SK-N-SH treated with all-trans-retinoic acid at 6 μM for 48 hours (cell line): ENCODE results near the gene LINGO1.

ENCODE experiments used
- ATAC-seq: fragments of 200-7000 bp; cut with Tn5 transposase; 3 replicates; pipeline ENCODE4 v1.9.1; 2020; ENCODE audit warnings: mild to moderate bottlenecking, moderate library complexity
- ARNTL ChIP-seq: fragments of 450-650 bp; formaldehyde crosslinking; IDR thresholded peaks from 2 replicates; pipeline ENCODE4 v1.5.0; 2020; ENCODE audit warnings: low read depth, mild to moderate bottlenecking, moderate library complexity, borderline replicate concordance
- BACH2 ChIP-seq: fragments of 250-450 bp; sonication (Bioruptor Pico); IDR thresholded peaks from 2 replicates; pipeline ENCODE4 v1.9.0; 2021; ENCODE audit warnings: mild to moderate bottlenecking, borderline replicate concordance
- ESRRG ChIP-seq: fragments of 250-450 bp; sonication (Bioruptor Pico); IDR thresholded peaks from 2 replicates; pipeline ENCODE4 v1.6.1; 2021; ENCODE audit warnings: mild to moderate bottlenecking
- GLIS3 ChIP-seq: fragments of 250-450 bp; sonication (Bioruptor Pico); IDR thresholded peaks from 2 replicates; pipeline ENCODE4 v1.5.0; 2020; ENCODE audit warnings: mild to moderate bottlenecking, moderate library complexity
- ISL1 ChIP-seq: fragments of 250-450 bp; sonication (Bioruptor Pico); IDR thresholded peaks from 2 replicates; pipeline ENCODE4 v2.1.2; 2022; ENCODE audit warnings: mild to moderate bottlenecking, moderate library complexity
- OSR1 ChIP-seq: fragments of 250-450 bp; sonication (Bioruptor Pico); IDR thresholded peaks from 2 replicates; pipeline ENCODE4 v1.8.0; 2022; ENCODE audit warnings: moderate library complexity, mild to moderate bottlenecking, inconsistent platforms
- PPARA ChIP-seq: fragments of 250-450 bp; sonication (Bioruptor Pico); IDR thresholded peaks from 2 replicates; pipeline ENCODE4 v1.5.0; 2020; ENCODE audit warnings: mild to moderate bottlenecking, borderline replicate concordance
- RARB ChIP-seq: fragments of 250-450 bp; sonication (Bioruptor Pico); IDR thresholded peaks from 2 replicates; pipeline ENCODE4 v1.8.0; 2021; ENCODE audit warnings: mild to moderate bottlenecking, moderate library complexity
- SNAI2 ChIP-seq: fragments of 250-450 bp; sonication (Bioruptor Pico); IDR thresholded peaks from 2 replicates; pipeline ENCODE4 v1.5.0; 2020; ENCODE audit warnings: mild to moderate bottlenecking, moderate library complexity
- ZC3H10 ChIP-seq: fragments of 250-450 bp; sonication (Bioruptor Pico); IDR thresholded peaks from 2 replicates; pipeline ENCODE4 v1.5.1; 2021; ENCODE audit warnings: mild to moderate bottlenecking, moderate library complexity
- ZFP3 ChIP-seq: fragments of 250-450 bp; sonication (Bioruptor Pico); IDR thresholded peaks from 2 replicates; pipeline ENCODE4 v1.5.0; 2020; ENCODE audit warnings: mild to moderate bottlenecking, moderate library complexity
- ZFP30 ChIP-seq: fragments of 450-650 bp; formaldehyde crosslinking; IDR thresholded peaks from 2 replicates; pipeline ENCODE4 v1.5.0; 2022; ENCODE audit warnings: mild to moderate bottlenecking, moderate library complexity
- ZNF565 ChIP-seq: fragments of 450-650 bp; formaldehyde crosslinking; conservative IDR thresholded peaks from 2 replicates; pipeline ENCODE4 v1.5.0; 2020; ENCODE audit warnings: low read depth, mild to moderate bottlenecking, moderate library complexity
- ZNF70 ChIP-seq: fragments of 450-650 bp; formaldehyde crosslinking; IDR thresholded peaks from 2 replicates; pipeline ENCODE4 v1.5.0; 2020; ENCODE audit warnings: mild to moderate bottlenecking, moderate library complexity
- ZNF8 ChIP-seq: fragments of 450-650 bp; formaldehyde crosslinking; IDR thresholded peaks from 2 replicates; pipeline ENCODE4 v1.5.0; 2020; ENCODE audit warnings: mild to moderate bottlenecking, moderate library complexity
- TF ChIP-seq, protein P1 (sequence below): fragments of 250-450 bp; sonication (Bioruptor Pico); IDR thresholded peaks from 2 replicates; pipeline ENCODE4 v1.5.0; 2020; ENCODE audit warnings: mild to moderate bottlenecking, moderate library complexity
- TF ChIP-seq, protein P2 (sequence below): fragments of 250-450 bp; sonication (Bioruptor Pico); IDR thresholded peaks from 2 replicates; pipeline ENCODE4 v1.5.1; 2021; ENCODE audit warnings: mild to moderate bottlenecking, moderate library complexity
- TF ChIP-seq, protein P3 (sequence below): fragments of 250-450 bp; sonication (Bioruptor Pico); IDR thresholded peaks from 2 replicates; pipeline ENCODE4 v1.8.0; 2021; ENCODE audit warnings: low read depth, mild to moderate bottlenecking, moderate library complexity, borderline replicate concordance
- TF ChIP-seq, protein P4 (sequence below): fragments of 250-450 bp; sonication (Bioruptor Pico); IDR thresholded peaks from 2 replicates; pipeline ENCODE4 v1.8.0; 2020; ENCODE audit warnings: mild to moderate bottlenecking, moderate library complexity, borderline replicate concordance
- TF ChIP-seq, protein P5 (sequence below): fragments of 250-450 bp; sonication (Bioruptor Pico); IDR thresholded peaks from 2 replicates; pipeline ENCODE4 v1.5.1; 2020; ENCODE audit warnings: low read depth, mild to moderate bottlenecking, moderate library complexity

Gene LINGO1

DNA sequence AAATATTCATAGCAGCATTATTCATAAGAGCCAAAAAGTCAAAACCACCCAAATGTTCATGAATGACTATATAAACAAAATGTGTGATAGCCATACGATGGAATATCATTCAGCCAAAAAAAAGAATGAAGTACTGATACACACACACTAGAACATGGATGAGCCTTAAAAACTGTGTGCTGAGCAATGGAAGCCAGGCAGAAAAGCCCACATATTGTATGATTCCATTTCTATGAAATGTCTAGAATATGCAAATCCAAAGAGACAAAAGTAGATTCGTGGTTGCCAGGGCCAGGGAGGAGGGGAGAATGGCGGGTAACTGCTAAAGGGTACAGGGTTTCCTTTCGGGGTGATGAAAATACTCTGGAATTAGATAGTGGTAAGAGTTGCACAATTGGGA, 37.2 kb upstream of the LINGO1 start:
- TF ChIP-seq ZFP3 (CRISPR knock-in tag) (no peak), SNAI2 (CRISPR knock-in tag) (no peak), PPARA (no peak), ZNF8 (CRISPR knock-in tag) (no peak), RARB (CRISPR knock-in tag) (no peak), OSR1 (CRISPR knock-in tag) (no peak), ARNTL (no peak), GLIS3 (CRISPR knock-in tag) (no peak)
- TF ChIP-seq, protein P1, sequence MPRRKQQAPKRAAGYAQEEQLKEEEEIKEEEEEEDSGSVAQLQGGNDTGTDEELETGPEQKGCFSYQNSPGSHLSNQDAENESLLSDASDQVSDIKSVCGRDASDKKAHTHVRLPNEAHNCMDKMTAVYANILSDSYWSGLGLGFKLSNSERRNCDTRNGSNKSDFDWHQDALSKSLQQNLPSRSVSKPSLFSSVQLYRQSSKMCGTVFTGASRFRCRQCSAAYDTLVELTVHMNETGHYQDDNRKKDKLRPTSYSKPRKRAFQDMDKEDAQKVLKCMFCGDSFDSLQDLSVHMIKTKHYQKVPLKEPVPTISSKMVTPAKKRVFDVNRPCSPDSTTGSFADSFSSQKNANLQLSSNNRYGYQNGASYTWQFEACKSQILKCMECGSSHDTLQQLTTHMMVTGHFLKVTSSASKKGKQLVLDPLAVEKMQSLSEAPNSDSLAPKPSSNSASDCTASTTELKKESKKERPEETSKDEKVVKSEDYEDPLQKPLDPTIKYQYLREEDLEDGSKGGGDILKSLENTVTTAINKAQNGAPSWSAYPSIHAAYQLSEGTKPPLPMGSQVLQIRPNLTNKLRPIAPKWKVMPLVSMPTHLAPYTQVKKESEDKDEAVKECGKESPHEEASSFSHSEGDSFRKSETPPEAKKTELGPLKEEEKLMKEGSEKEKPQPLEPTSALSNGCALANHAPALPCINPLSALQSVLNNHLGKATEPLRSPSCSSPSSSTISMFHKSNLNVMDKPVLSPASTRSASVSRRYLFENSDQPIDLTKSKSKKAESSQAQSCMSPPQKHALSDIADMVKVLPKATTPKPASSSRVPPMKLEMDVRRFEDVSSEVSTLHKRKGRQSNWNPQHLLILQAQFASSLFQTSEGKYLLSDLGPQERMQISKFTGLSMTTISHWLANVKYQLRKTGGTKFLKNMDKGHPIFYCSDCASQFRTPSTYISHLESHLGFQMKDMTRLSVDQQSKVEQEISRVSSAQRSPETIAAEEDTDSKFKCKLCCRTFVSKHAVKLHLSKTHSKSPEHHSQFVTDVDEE = no peak
- TF ChIP-seq, protein P2, sequence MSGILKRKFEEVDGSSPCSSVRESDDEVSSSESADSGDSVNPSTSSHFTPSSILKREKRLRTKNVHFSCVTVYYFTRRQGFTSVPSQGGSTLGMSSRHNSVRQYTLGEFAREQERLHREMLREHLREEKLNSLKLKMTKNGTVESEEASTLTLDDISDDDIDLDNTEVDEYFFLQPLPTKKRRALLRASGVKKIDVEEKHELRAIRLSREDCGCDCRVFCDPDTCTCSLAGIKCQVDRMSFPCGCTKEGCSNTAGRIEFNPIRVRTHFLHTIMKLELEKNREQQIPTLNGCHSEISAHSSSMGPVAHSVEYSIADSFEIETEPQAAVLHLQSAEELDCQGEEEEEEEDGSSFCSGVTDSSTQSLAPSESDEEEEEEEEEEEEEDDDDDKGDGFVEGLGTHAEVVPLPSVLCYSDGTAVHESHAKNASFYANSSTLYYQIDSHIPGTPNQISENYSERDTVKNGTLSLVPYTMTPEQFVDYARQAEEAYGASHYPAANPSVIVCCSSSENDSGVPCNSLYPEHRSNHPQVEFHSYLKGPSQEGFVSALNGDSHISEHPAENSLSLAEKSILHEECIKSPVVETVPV (CRISPR knock-in tag) = no peak
- TF ChIP-seq, protein P3, sequence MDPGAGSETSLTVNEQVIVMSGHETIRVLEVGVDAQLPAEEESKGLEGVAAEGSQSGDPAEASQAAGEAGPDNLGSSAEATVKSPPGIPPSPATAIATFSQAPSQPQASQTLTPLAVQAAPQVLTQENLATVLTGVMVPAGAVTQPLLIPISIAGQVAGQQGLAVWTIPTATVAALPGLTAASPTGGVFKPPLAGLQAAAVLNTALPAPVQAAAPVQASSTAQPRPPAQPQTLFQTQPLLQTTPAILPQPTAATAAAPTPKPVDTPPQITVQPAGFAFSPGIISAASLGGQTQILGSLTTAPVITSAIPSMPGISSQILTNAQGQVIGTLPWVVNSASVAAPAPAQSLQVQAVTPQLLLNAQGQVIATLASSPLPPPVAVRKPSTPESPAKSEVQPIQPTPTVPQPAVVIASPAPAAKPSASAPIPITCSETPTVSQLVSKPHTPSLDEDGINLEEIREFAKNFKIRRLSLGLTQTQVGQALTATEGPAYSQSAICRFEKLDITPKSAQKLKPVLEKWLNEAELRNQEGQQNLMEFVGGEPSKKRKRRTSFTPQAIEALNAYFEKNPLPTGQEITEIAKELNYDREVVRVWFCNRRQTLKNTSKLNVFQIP (CRISPR knock-in tag) = no peak
- TF ChIP-seq, protein P4, sequence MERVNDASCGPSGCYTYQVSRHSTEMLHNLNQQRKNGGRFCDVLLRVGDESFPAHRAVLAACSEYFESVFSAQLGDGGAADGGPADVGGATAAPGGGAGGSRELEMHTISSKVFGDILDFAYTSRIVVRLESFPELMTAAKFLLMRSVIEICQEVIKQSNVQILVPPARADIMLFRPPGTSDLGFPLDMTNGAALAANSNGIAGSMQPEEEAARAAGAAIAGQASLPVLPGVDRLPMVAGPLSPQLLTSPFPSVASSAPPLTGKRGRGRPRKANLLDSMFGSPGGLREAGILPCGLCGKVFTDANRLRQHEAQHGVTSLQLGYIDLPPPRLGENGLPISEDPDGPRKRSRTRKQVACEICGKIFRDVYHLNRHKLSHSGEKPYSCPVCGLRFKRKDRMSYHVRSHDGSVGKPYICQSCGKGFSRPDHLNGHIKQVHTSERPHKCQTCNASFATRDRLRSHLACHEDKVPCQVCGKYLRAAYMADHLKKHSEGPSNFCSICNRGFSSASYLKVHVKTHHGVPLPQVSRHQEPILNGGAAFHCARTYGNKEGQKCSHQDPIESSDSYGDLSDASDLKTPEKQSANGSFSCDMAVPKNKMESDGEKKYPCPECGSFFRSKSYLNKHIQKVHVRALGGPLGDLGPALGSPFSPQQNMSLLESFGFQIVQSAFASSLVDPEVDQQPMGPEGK = no peak
- TF ChIP-seq, protein P5, sequence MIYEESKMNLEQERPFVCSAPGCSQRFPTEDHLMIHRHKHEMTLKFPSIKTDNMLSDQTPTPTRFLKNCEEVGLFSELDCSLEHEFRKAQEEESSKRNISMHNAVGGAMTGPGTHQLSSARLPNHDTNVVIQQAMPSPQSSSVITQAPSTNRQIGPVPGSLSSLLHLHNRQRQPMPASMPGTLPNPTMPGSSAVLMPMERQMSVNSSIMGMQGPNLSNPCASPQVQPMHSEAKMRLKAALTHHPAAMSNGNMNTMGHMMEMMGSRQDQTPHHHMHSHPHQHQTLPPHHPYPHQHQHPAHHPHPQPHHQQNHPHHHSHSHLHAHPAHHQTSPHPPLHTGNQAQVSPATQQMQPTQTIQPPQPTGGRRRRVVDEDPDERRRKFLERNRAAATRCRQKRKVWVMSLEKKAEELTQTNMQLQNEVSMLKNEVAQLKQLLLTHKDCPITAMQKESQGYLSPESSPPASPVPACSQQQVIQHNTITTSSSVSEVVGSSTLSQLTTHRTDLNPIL (CRISPR knock-in tag) = no peak
- no peak for ATAC-seq

DNA sequence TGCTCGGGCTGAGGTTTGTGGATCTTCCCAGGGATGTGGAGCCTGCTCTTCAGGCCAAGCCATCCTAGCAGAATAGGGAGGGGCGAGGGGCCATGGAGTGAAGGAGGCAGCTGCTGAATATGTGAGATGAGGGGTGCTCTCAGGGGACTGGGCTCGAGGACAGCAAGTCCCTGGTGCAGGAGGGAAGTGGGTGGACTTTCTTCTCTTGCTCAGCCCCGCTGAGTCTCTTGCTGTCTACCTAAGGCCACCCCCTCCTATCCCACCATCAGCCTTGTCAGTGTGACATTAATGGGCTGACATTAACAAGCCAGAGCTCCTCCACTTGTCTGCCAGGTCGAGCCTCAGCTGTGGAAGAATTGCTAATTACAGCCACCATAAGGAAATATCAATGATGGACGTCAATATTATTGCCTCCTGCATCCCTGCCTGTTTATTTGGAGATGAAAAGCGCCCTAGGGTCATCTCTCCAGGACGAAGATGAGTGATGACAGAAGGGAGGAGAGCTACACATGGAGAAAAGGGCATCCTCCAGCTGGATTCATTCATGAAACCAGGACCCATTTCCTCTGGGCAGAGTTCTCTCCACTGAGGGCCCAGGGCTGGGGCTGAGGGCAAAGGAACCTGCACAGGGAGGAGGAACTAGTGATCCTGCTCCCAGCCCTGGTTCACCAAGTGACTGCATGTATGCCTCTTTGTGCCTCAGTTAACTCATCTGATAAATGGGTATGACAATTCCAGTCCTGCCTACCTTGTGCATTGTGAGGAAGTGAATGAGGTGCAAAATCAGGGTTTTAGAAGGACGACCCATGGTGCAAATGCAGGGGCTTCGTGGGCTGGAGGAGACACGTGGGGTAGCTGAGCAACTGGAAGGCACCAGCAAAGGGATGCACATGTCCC, 34.9 kb upstream of the LINGO1 start:
- TF ChIP-seq BACH2 (CRISPR knock-in tag) = no peak
- TF ChIP-seq GLIS3 (CRISPR knock-in tag) = no peak
- TF ChIP-seq, protein P1 = no peak
- TF ChIP-seq ARNTL = no peak
- TF ChIP-seq RARB (CRISPR knock-in tag) = no peak
- TF ChIP-seq ZC3H10 (CRISPR knock-in tag) = no peak
- no peak for TF ChIP-seq ZNF565 (CRISPR knock-in tag)
- TF ChIP-seq ZFP30 = no peak
- no peak for TF ChIP-seq OSR1 (CRISPR knock-in tag)
- TF ChIP-seq ZFP3 (CRISPR knock-in tag) = no peak
- TF ChIP-seq SNAI2 (CRISPR knock-in tag) = no peak
- TF ChIP-seq ZNF8 (CRISPR knock-in tag) = no peak
- TF ChIP-seq ESRRG = no peak
- no peak for TF ChIP-seq ZNF70 (CRISPR knock-in tag)
- TF ChIP-seq, protein P4 = no peak
- TF ChIP-seq PPARA = no peak
- TF ChIP-seq, protein P5 (CRISPR knock-in tag) = no peak
- no peak for TF ChIP-seq ISL1 (CRISPR knock-in tag)
- TF ChIP-seq, all 23 proteins: peak for 0
- ATAC-seq = no peak
